CD4-positive, alpha-beta T cell treated with Interleukin-17A for 4 hours (primary cell): ENCODE measurements around the gene SMAD7.

Experiments
- DNase-seq: peaks from one replicate; pipeline ENCODE4 v3.0.0-alpha.2; 2020; ENCODE audit warnings: mixed read lengths

The SMAD7 gene

GRCh38 chr18:48893061-48893607 is 57.6 kb downstream of the SMAD7 start:
- no peak for DNase-seq

- DNase-seq, result no peak
Observed at GRCh38 chr18:48892146-48892855, 58.5 kb downstream of the SMAD7 start.

GRCh38 chr18:48891721-48892120 is 59.0 kb downstream of the SMAD7 start:
- no peak for DNase-seq

DNA sequence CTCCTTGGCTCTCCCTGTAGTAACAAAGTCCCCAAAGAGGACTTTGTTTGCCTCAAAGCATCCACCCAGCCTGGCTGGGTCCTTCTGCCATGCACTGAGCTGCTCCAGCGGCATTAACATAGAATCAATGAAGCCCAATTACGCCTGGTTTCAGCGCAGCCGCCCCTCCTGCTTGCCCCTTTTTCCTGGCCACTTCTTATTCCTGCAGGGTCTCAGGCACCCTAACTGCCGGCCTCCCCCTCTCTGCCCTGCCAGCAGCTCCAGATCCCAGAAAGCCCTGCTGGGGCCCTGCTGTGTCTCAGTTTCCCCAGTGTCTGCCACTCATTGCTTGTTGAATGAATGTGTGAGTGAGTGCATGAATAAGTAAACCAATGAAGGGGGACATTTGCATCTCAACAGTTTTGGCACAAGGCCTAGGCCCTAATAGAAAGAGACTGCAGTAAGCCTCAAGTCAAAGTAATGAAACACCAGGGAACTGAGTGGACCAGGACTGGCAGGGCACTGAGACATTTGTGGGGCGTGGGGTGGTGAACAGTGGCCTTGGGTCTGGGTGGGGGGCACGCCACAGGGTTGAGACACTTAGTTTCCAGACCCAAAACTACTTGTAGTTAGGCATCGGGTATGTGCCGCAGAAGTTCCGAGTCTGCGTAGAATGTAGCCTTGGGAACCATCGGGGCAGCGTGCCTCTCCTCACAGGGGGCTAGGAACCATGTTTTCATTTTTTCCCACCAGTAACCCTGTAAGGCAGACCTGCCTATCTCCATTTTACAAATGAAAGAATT is 60.6 kb downstream of the SMAD7 start:
- no peak for DNase-seq

DNA sequence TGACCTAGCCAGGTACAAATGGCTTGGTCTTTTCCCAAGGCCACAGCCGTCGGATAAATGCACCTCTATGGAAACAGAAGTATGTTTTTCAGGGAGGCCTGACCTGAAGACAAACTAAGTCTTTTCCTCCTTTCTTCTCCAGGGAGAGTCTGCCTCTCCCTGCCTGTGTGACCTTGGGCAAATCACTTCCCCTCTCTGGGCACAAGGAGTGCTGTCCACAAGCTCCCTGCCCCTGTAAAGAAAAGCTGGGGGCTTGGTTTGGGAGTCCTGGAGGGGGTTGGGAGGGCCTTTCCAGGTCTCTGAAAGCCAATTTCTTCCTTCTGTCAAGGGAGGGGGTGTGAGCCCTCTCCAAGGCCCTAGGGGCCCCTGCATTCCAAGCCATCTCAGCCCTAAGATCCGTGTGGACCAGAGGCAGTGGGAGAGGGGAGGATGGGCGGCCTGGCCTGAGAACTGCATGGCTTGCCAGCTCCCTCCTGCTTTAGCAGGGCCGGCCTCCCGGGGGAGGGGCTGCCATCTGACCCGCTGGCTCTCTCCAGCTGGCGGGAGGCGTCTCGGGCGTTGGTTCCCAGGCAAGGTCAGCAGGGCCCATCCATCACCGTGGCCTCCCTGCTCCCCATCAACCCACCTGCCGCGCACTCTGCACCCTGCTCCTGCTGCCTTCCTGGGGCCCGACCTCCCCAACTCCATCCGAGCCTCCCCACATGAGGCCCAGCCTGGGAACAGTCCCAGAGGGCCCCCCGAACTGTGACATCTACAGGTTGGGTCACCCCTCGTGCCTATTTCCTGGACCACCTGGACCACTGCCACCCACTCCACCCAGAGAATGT is 61.4 kb downstream of the SMAD7 start:
- DNase-seq, result no peak

DNA sequence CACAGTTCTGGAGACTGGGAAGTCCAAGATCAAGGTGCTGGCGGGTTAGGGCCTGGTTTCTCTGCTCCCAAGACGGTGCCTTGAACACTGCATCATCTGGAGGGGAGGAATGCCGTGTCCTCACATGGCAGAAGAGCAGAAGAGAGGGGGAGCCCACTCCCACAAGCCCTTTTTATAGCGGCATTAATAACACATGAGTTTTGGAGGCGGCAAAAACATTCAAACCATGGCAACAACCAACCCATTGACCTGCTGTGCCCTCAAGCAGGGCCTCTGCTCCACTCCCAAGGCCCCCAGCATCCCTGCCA is 62.0 kb downstream of the SMAD7 start:
- no peak for DNase-seq

- DNase-seq, result no peak
Observed at GRCh38 chr18:48887905-48888772, 62.6 kb downstream of the SMAD7 start.

DNA sequence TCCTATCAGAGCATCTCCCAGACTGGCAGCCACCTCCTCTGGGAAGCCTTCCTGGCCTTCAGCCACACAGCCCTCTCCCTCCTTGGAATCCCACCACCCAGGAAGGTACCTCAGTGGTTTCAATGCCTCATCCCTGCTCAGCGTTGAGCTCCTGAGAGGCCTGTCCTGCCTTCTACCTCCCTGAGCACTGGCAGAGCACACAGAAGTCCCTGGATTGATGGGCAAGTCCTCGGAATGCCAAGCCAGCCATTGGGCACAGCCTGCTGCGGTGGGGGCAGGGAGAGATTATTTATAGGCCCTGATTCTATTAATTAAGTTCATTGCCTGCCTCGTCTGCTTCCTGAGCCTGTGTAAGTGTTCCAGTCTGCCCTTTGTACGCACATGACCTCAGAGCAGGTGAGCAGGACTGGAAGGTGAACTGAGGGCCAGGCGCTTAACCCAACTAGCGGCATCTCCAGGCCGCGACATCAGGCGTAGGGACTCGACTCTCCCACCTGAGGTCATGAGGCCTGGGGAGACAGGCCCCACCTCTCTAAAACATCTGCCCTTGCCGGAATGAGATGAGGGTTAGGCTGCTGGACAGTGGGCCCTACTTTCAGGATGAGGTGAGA is 63.4 kb downstream of the SMAD7 start:
- no peak for DNase-seq

- DNase-seq, result no peak
Observed at GRCh38 chr18:48886520-48887293, 64.1 kb downstream of the SMAD7 start.

GRCh38 chr18:48885924-48886400 is 64.8 kb downstream of the SMAD7 start:
- DNase-seq, result no peak

DNA sequence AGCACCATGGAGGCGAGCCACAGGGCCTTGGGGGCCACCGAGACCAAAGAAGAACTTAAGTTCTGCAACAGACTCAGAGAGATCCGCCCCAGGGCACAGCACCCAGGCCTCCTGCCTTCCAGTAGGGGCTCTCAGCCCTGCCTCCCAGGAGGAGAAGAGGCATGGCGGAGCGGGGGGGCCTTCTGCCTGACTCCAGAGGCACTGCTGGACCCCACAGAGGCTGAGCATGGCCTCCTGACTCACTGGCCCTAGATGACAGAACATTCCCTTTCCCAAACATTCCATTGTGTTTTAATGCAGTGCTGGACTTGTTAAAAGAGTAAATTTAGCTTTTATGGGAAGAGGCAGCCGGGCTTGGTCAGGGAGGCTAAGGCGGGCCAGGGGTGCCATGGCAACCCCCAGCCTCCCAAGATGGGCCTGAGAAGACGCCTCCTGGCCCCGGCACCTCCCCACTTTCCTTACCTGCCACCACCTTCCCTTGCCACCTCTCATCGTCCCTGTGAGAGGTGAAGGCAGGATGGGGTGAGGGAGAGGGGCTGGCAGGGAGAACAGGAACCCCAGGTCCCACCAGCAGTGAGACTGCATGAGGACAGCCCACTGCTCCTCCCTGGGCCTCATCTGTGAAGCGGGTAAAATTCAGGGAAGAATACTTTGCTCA is 65.4 kb downstream of the SMAD7 start:
- DNase-seq, result no peak

DNA sequence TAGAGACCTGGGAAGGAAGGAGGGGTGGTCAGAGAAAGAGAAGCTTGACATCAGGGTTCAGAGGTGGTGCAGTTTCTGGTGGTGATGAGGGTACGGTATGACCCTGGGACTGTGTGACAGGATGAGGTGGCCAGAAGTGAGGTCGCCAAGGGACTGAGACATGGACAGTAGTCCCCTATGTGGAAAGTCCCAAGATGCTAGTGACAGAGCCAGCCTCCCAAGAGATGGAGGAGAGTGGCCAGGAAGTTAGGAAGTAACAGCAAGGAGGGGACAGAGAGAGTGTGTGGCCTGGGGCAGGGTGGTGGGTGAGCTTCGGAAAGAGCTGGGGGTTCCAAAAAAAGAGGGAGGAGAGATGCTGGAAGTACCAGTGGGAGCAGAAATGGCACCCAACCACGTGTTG is 66.0 kb downstream of the SMAD7 start:
- DNase-seq, result no peak

DNA sequence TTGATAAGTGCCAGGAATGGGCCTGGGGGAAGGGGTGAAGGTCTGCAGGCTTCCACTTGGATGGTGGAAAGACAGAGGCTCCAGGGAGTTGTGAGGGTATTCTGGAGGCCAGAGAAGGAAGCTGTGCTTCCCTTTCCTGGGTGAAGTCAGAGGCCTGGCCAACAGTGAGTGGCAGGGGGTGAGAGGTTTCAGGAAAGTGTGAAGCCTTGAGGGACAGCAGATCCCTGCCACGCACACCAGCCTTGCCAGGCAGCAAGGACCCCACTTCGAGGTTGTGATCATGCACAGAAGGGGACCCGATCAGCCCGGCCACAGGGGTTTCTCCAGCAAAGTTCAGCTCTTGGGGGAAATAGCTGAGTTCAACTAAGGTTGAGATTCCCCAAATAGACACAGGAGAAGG is 66.5 kb downstream of the SMAD7 start:
- no peak for DNase-seq

- DNase-seq, result no peak
Observed at GRCh38 chr18:48882379-48882778, 68.4 kb downstream of the SMAD7 start.

- no peak for DNase-seq
Observed at GRCh38 chr18:48880931-48881330, 69.8 kb downstream of the SMAD7 start.

DNA sequence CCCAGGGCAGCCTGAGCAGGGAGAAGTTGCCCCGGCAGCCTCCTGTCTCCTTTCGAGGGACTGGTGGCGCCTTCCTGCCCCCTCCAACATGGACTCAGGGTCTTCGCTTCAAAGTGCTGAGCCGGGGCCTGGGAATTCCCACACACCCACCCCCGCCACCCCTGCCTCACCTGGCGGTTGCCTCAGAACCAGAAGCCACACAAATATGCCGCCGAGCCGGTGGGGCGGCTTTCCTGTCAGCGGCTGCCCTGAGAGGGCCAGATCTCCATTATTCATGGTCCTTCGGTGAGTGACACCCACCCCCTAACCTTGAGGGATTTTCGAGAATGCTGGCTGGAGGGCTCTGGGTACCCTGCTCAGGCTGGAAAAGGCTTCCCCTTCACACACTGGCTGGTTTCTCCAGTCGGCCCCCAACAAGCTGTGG is 71.7 kb downstream of the SMAD7 start:
- no peak for DNase-seq

DNA sequence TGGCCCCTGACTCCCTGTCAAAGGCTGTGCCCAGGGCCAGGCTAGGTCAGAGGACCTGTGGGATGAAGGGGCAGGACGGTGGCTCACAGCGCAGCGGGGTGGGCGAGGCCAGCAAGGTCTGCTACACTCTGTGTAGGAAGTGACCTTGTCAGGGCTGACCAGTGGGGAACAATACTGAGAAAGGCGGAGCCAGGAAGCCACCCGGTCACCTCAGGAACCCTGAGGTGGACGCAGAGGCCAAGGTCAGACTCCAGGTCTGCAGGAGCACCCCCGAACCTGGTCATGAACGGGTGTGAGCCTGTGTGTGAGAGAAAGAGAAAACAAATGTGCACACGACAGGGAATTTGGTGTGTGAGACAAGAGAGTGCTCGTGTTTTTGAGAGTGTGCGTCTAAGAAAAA is 72.3 kb downstream of the SMAD7 start:
- no peak for DNase-seq

DNA sequence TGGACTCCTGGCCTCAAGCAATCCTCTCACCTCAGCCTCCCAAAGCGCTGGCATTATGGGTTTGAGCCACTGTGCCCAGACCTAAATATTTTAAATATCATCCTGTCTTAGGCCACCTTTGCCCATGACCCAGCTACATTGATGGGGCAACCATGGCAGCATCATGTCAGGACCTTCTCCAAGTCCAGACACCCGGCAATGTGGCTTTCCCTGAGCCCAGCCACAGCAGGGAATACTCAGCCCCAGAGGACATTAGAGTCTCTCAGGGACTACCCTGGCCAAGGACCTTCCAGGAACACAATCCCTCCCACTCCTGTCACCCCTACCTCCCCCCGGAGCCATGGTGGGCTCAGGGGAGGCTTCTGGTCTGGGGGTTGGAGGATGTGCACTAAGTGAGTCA is 72.8 kb downstream of the SMAD7 start:
- DNase-seq, result no peak

DNA sequence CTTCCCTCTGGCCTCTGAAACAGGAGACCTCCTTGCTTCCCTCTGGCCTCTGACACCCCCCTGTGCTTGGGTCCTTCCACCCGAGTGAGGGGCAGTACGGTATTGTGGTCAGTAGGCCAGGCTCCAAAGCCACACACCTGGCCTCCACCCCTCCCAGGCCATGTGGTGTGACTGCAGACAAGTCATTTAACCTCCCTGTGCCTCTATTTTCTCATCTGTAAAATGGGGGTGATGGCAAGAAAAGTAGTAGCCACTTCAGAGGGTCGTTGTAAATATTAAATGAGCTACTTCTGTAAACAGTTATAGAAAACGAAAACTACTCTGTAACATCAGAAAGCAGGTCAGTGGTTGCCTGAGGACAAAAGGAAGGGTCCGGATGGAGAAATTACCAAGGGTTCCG is 74.2 kb downstream of the SMAD7 start:
- no peak for DNase-seq

GRCh38 chr18:48875942-48876511 is 74.7 kb downstream of the SMAD7 start:
- no peak for DNase-seq
